HG03159 (cell line): ENCODE results near the gene SDR42E2.
A peak's percentile ranks its signal among the peaks of the same experiment; 100 is the strongest.
"Not testable (repeated sequence)": the region's sequence is repeated elsewhere in the genome, so short reads cannot be mapped to it uniquely, and the experiment has no call there.

ENCODE experiments used
- ATAC-seq: cut with Tn5 transposase; IDR thresholded peaks from one replicate; pipeline ENCODE4 v1.9.1; 2021; ENCODE audit warnings: mild to moderate bottlenecking, moderate library complexity; ENCODE audit not compliant: unreplicated experiment

Gene SDR42E2

GRCh38 chr16:22153078-22153477 lies 9.2 kb upstream of the SDR42E2 start:
- not testable (repeated sequence) for ATAC-seq

- ATAC-seq = no peak
These were observed 905 bp upstream of the SDR42E2 start for GRCh38 chr16:22161401-22161800.

DNA sequence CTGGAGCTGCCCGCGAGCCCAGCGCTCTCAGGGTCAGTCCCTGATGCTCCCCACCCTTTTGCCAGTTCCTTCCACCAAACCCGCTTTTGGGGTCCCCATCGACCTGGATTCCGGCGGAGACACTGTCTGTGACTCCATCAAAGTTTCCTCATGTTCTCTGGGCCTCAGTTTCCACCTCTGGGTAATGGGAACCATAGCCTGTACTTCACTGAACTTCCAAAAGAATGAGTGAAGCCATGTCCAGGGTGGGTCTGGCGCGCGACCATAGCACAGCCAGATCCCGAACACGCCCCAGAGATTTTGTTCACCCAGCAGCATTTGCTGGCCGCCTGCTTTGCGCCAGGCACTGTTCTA lies 327 bp downstream of the SDR42E2 start:
- ATAC-seq = no peak

- no peak for ATAC-seq
These were observed 1.5 kb downstream of the SDR42E2 start for GRCh38 chr16:22163806-22164205.

DNA sequence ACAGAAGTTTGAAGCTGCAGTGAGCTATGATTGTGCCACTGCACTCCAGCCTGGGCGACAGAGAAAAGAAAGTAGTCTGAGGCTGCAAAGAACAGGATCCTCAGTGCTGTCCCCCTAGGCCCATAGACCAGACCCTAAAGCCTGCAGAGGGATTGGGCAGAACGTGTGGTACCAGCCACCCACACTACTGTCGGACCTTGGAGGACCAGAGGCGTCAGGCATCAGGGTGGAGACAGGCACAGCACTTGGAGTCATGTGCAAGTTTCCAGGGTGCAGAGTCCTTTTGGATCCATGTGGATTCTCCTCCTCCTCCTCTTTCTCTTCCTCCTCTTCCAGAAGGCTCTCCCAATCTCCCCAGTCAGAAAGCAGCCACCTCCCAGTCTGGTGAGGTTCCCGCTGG lies 2.2 kb downstream of the SDR42E2 start:
- ATAC-seq = no peak

DNA sequence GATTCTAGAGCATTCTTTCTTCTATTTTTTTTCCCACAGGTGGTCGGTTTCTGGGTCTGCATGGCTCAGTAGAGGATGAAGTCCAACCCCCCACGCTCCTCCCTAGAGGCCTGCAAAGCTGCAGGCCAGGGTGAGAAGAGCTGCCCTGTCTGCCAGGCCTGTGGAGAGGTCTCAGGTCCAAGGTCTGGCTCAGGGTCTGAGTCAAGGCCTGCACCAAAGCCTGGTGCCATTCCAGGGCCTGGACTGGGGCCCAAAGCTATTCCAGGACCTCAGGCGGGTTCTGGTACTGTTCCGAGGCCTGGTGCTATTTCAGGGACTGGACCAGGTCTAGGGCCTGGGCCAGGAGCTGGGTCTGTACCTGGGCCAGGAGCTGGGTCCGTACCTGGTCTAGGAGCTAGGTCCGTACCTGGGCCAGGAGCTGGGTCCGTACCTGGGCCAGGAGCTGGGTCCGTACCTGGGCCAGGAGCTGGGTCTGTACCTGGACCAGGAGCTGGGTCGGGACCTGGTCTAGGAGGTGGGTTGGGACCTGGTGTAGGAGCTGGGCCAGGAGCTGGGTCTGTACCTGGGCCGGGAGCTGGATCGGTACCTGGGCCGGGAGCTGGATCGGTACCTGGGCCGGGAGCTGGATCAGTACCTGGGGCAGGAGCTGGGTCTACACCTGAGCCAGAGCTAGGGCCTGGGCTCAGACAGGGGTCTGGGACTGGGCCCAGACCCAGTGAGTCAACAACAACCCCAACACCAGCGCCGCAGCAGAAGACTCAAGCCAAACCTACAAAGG lies 3.4 kb downstream of the SDR42E2 start:
- ATAC-seq = no peak

DNA sequence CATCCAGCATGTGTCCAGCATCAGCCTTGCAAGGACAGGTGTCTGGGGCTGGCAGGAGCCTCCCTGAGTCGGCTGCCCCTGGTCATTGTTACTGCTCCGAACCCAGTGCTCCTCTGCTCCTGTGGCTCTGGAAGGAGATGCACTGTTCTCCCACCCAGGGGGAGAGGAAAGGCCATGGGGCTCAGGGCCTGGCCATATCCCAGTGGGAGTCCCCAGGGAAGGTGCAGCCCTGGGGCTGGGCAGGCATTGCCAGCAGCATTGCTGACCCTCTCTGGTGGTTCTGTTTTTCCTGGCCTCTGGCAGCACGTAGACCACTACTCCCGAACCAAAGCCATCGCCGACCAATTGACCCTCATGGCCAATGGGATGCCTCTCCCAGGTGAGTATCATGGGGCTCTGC lies 9.6 kb downstream of the SDR42E2 start:
- no peak for ATAC-seq

DNA sequence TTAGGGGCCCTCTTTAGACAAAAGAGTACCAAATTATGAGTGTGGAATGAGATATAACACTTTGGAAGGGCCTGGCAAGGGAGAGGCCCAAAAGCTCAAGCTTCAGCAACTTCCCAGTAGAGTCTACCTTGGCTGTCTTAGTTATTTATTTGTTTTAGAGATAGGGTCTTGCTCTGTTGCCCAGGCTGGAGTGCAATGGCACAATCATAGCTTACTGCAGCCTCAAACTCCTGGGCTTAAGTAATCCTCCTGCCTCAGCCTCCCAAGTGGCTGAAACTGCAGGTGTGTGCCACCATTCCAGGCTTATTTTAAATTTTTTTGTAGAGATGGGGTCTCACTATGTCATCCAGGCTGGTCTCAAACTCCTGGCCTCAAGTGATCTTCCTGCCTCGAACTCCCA lies 10.3 kb downstream of the SDR42E2 start:
- ATAC-seq = not testable (repeated sequence)

- no peak for ATAC-seq
These were observed 12.3 kb downstream of the SDR42E2 start for GRCh38 chr16:22174642-22175041.

GRCh38 chr16:22177968-22178930 lies 15.9 kb downstream of the SDR42E2 start:
- ATAC-seq = no peak

DNA sequence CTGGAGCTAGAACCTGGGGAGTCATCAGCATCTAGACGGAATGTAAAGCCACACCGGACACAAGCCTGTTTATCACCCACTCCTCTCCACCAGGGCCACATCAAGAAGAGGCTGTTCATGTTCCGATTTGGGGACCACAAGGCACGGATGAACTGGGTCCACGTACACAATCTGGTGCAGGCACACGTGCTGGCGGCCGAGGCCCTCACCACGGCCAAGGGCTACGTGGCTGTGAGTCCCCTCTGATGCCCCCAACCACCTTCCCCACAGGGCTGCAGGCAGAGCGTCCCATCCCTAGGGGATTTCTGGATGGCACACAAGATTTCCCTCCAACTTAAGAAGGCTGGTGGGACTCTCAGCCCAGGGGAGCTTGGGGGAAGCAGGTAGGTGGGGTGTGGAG lies 19.1 kb downstream of the SDR42E2 start:
- no peak for ATAC-seq

GRCh38 chr16:22181843-22182242 lies 19.5 kb downstream of the SDR42E2 start:
- no peak for ATAC-seq

DNA sequence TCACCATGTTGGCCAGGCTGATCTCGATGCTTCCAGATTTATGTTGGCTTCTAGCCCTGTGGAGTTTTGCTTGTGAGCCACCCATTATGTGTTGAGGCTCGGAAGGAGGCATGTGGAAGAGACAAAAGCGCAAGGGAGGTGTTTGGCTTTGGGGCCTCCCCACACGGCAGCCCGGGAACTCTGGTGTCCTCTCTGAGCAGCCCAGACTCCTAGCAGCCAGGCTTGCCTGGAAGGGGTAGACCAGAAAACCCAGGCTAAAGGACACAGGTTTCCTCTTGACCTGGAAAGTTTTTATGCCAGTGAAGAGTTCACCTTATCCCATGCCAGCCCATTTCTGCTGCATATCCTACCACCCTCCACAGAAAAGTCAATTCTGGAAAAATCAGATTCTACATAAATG lies 21.0 kb downstream of the SDR42E2 start:
- no peak for ATAC-seq

DNA sequence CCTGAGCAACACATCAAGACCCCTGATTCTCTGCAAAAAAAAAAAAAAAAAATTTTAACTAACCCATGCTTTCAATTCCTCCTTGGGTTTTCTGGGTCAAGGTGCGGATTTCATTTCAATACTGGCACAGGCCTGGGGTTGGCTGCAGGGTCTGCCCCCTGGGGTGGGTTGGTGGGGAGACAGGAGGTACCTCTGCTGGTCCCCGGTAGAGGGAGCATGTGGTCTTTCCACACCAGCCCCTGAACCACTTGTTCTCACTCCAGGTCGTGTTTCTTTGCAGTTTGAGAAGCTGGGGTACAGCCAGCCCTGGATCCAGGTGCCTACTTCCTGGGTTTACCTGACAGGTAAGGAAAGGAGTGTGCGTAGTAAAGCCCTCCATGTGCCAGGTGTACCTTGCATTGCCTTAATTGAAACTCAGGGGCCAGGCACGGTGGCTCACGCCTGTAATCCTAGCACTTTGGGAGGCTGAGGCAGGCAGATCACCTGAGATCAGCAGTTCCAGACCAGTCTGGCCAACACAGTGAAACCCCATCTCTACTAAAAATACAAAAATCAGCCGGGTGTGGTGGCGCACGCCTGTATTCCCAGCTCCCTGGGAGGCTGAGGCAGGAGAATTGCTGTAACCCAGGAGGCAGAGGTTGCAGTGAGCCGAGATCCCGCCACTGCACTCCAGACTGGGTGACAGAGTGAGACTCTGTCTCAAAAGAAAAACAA lies 21.8 kb downstream of the SDR42E2 start:
- ATAC-seq = no peak

GRCh38 chr16:22184615-22184968 lies 22.3 kb downstream of the SDR42E2 start:
- ATAC-seq = no peak

DNA sequence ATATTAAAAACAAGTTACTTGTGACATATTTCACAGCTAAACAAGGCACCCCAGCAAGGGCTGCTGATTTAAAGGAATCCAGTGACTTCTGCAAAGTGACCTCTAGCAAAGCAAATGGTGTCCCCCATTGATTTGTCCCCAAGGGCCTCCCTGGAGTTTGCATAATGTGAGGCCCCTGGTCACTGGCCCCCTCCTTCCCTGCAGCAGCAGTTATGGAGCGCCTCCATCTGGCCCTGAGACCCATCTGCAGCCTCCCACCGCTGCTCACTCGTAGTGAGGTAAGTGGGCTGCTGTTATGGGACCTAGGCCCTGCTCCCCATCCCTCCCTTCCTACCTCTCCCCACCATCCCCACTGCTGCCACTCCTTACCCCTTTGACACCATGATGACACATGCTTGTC lies 24.2 kb downstream of the SDR42E2 start:
- ATAC-seq = no peak

GRCh38 chr16:22188267-22188594 lies 25.9 kb downstream of the SDR42E2 start:
- ATAC-seq = no peak

DNA sequence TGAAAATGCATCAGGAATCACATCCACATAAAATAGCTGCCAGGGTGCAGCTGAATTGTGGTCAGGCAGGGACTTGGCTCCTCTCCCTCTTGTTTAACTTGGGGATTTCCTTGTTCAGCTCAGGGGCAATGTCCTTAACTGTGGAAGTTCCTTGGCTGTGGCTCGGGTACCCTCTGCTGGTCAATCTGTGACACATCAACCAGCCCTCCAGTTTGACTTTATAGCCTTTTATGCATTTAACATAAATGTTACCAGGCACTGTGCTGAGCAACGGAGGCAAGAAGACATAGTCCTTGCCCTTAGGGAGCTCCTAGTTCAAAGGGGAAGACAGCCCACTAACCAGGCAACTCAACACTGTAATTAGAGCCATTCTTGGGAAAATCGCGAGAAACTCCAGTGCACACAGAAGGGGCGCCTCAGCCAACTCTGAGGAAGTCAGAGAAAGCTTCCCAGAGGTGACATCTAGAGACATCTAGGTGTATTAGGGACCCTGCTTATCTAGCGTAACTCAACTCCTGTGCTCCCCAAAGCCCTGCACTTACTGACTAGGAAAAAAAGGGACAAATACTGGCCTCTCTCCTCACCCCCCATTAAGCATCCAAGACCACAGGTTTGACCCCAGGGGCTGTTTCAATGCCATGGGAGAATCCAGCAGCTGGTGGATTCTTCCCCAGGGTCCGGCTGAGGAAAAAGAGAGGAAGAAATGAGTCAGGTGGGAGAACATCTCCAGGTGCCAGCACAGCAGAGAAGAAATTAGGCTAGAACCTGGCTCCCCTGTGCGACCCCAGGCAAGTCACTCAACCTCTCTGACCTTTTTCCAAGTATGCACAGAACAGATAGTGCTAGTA lies 26.5 kb downstream of the SDR42E2 start:
- ATAC-seq = no peak

DNA sequence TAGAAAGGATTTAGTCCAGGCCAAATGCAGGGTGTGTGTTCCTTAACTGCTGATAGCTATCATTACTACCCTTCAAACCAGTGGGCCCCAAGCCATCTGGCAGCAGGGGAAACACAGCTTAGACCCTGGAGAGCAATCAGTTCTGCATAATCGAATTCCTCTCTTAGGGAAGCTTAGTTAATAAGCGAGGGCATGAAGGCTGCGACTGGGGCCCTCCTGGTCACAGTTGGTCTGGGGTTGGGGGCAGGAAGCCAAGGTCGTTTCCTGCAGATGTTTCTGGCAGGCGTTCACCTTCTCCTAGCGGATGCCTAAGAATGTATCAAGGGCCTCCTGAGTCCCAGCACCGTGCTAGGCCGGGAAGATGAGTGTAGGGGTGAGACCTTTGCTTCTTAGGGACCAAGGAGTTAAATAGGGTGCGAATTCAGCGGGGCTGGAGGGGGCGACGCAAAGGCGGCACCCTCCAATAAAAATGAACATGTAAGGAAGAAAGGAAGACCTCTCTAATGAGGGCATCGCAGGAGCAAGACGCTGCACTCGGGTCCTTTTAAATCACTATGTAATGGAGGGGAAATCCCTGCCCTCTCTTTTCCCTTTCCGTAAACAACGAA lies 27.3 kb downstream of the SDR42E2 start:
- no peak for ATAC-seq

GRCh38 chr16:22190081-22190775 lies 27.9 kb downstream of the SDR42E2 start:
- ATAC-seq = peak; percentile 55
